Fibroblast of lung (primary cell): ENCODE data around the gene GRAMD2B. TPM values are rescaled to one million over a fixed set of nuclear protein-coding genes. Genes with fewer than 3 reads are reported as not detected.

ENCODE experiments used
- DNase-seq, 2 donors: peaks; one replicate each; pipeline versions ENCODE4 v3.0.0 to v3.0.0-alpha.2; 2010; ENCODE audit warnings: low read depth in 2 of 2
- H2AFZ ChIP-seq: 2 replicates; pipeline ENCODE4 v1.5.1; 2012; ENCODE audit warnings: low read length, control low read depth, inconsistent platforms
- H3K27ac ChIP-seq: 2 replicates; pipeline ENCODE4 v1.5.1; 2011; ENCODE audit warnings: low read length, control low read depth; ENCODE audit not compliant: insufficient read depth
- H3K27me3 ChIP-seq: 2 replicates; pipeline ENCODE4 v1.5.1; 2011; ENCODE audit warnings: mild to moderate bottlenecking, low read length; ENCODE audit not compliant: control insufficient read depth, insufficient read depth
- H3K36me3 ChIP-seq: 2 replicates; pipeline ENCODE4 v1.5.1; 2011; ENCODE audit warnings: low read length; ENCODE audit not compliant: control insufficient read depth, insufficient read depth
- H3K4me1 ChIP-seq: 2 replicates; pipeline ENCODE4 v1.5.1; 2011; ENCODE audit warnings: low read length; ENCODE audit not compliant: control insufficient read depth, insufficient read depth; ENCODE audit errors: extremely low read depth
- H3K4me2 ChIP-seq: 2 replicates; pipeline ENCODE4 v1.5.1; 2011; ENCODE audit warnings: low read length, control low read depth; ENCODE audit not compliant: insufficient read depth; ENCODE audit errors: extremely low read depth
- H3K4me3 ChIP-seq, 4 experiments: fragments of 200-600 bp in 1 of 4; sonication (generic) in 1 of 4; replicated peaks in 1 of 4; 2 replicates each; pipeline ENCODE4 v1.5.1; 2011 to 2016; ENCODE audit warnings: low read length in 4 of 4, low read depth in 3 of 4, mild to moderate bottlenecking in 3 of 4, control low read depth in 2 of 4, inconsistent platforms in 1 of 4, mixed read lengths in 1 of 4; ENCODE audit not compliant: insufficient read depth in 1 of 4; ENCODE audit errors: control extremely low read depth in 1 of 4
- H3K79me2 ChIP-seq: 2 replicates; pipeline ENCODE4 v1.5.1; 2012; ENCODE audit warnings: mild to moderate bottlenecking, low read length, inconsistent platforms; ENCODE audit not compliant: control insufficient read depth, insufficient read depth
- H3K9ac ChIP-seq: 2 replicates; pipeline ENCODE4 v1.5.1; 2011; ENCODE audit warnings: mild to moderate bottlenecking, low read length, control low read depth; ENCODE audit not compliant: insufficient read depth
- H3K9me3 ChIP-seq: 2 replicates; pipeline ENCODE4 v1.5.1; 2012; ENCODE audit warnings: low read depth, low read length; ENCODE audit not compliant: control insufficient read depth, insufficient read depth
- H4K20me1 ChIP-seq: 2 replicates; pipeline ENCODE4 v1.5.1; 2011; ENCODE audit warnings: low read length; ENCODE audit not compliant: control insufficient read depth, insufficient read depth; ENCODE audit errors: extremely low read depth
- EZH2 ChIP-seq: IDR thresholded peaks from 2 replicates; pipeline ENCODE4 v1.5.1; 2012; ENCODE audit warnings: low read length, control low read depth, mild to moderate bottlenecking; ENCODE audit errors: missing control alignments
- polyA plus RNA-seq, 2 donors: library from polyadenylated mRNA; depleted of rRNA in 1 of 2; stranded (reverse) in 1 of 2; unstranded in 1 of 2; fragments of >200 nt; gene quantifications; 2 replicates each; pipeline ENCODE4 v1.2.1, GENCODE V29; 2011 to 2012; ENCODE audit warnings: missing spikeins in 1 of 2
- total RNA-seq: library from RNA; depleted of rRNA; stranded (reverse); fragments of >200 nt; gene quantifications from 2 replicates; pipeline ENCODE4 v1.2.1, GENCODE V29; 2014
- TF ChIP-seq, protein P1 (sequence below), 2 donors: IDR thresholded peaks in 1 of 2; conservative IDR thresholded peaks in 1 of 2; 1 replicate in 1 of 2; 2 replicates in 1 of 2; pipeline ENCODE4 v1.5.1; 2011 to 2012; ENCODE audit warnings: low read length in 2 of 2, control low read depth in 1 of 2, inconsistent platforms in 1 of 2, low read depth in 1 of 2, mild to moderate bottlenecking in 1 of 2

Gene GRAMD2B
- total and polyA plus RNA-seq, 2 donors (not counting 1 experiment from before 2014, with no cell fraction given) = 21.3 to 37.6 TPM

GRCh38 chr5:126523818-126524510 lies 100.8 kb downstream of the GRAMD2B start:
- H3K4me3 ChIP-seq = no peak overlapping the region
- TF ChIP-seq EZH2 = no peak
- TF ChIP-seq, protein P1, sequence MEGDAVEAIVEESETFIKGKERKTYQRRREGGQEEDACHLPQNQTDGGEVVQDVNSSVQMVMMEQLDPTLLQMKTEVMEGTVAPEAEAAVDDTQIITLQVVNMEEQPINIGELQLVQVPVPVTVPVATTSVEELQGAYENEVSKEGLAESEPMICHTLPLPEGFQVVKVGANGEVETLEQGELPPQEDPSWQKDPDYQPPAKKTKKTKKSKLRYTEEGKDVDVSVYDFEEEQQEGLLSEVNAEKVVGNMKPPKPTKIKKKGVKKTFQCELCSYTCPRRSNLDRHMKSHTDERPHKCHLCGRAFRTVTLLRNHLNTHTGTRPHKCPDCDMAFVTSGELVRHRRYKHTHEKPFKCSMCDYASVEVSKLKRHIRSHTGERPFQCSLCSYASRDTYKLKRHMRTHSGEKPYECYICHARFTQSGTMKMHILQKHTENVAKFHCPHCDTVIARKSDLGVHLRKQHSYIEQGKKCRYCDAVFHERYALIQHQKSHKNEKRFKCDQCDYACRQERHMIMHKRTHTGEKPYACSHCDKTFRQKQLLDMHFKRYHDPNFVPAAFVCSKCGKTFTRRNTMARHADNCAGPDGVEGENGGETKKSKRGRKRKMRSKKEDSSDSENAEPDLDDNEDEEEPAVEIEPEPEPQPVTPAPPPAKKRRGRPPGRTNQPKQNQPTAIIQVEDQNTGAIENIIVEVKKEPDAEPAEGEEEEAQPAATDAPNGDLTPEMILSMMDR (conservative IDR thresholded peaks at IDR 0.05 in 1 of 2, IDR thresholded peaks at IDR 0.05 in 1 of 2; ENCODE audit: low read depth in 1 of 2, low read length in 2 of 2) = no peak
- H3K9me3 ChIP-seq = no peaks in the 10 kb centered on the region
- no peaks in the 10 kb centered on the region for H3K36me3 ChIP-seq
- H2AFZ ChIP-seq = peak overlapping the region; percentile 30
- H3K4me2 ChIP-seq = no peak overlapping the region
- H4K20me1 ChIP-seq = no peaks in the 10 kb centered on the region
- H3K9ac ChIP-seq = no peak overlapping the region
- H3K27me3 ChIP-seq = no peaks in the 10 kb centered on the region
- H3K27ac ChIP-seq = no peak overlapping the region
- no peak for DNase-seq
- H3K4me1 ChIP-seq = peaks cover 6% of the 10 kb centered on the region
- H3K79me2 ChIP-seq = no peaks in the 10 kb centered on the region

- H4K20me1 ChIP-seq = no peaks in the 10 kb centered on the region
- DNase-seq = peak in 1 of 2 donors; percentile 25
- no peaks in the 10 kb centered on the region for H3K79me2 ChIP-seq
- H2AFZ ChIP-seq = peak overlapping the region; percentile 39
- no peak overlapping the region for H3K27ac ChIP-seq
- peaks cover 2% of the 10 kb centered on the region for H3K4me1 ChIP-seq
- no peak for TF ChIP-seq EZH2
- TF ChIP-seq, protein P1 (conservative IDR thresholded peaks at IDR 0.05 in 1 of 2, IDR thresholded peaks at IDR 0.05 in 1 of 2; ENCODE audit: low read depth in 1 of 2, low read length in 2 of 2) = no peak
- H3K36me3 ChIP-seq = no peaks in the 10 kb centered on the region
- no peak overlapping the region for H3K4me2 ChIP-seq
- no peaks in the 10 kb centered on the region for H3K27me3 ChIP-seq
- no peak overlapping the region for H3K9ac ChIP-seq
- no peaks in the 10 kb centered on the region for H3K9me3 ChIP-seq
- no peak overlapping the region for H3K4me3 ChIP-seq
Measured at GRCh38 chr5:126525630-126526245, 102.5 kb downstream of the GRAMD2B start.

DNA sequence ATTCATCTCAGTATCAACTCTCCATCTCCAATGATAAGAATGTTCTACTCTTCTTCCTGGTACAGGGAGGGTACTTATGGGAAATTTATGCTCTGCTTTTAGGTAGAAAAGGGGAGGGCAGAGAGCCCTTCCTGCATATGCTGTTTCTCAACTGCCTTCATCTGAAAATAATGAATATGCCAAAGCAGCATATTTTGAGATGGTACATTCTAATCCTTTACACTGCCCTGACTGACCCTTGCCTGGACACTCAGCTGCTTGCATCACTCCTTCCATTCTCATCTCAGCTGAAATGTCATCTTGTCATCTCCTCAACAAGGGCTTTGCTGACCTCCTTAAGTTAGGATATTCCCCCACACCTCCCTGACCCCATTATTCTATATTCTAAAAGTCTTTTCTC lies 103.3 kb downstream of the GRAMD2B start:
- TF ChIP-seq EZH2 = no peak
- TF ChIP-seq, protein P1 (conservative IDR thresholded peaks at IDR 0.05 in 1 of 2, IDR thresholded peaks at IDR 0.05 in 1 of 2; ENCODE audit: low read depth in 1 of 2, low read length in 2 of 2) = no peak
- Histone ChIP-seq H2AFZ (no peak overlapping the region), H3K9me3 (no peaks in the 10 kb centered on the region), H3K36me3 (no peaks in the 10 kb centered on the region), H3K4me1 (peaks cover 2% of the 10 kb centered on the region), H4K20me1 (no peaks in the 10 kb centered on the region), H3K27me3 (no peaks in the 10 kb centered on the region), H3K4me3 (no peak overlapping the region), H3K27ac (no peak overlapping the region), H3K9ac (no peak overlapping the region), H3K4me2 (no peak overlapping the region), H3K79me2 (no peaks in the 10 kb centered on the region)
- DNase-seq = no peak
